ENCODE data around the gene UPF2. TPM values are rescaled to one million over a fixed set of nuclear protein-coding genes. Genes with fewer than 3 reads are reported as not detected.
A peak's percentile ranks its signal among the peaks of the same experiment; 100 is the strongest.

UPF2 gene
- total and polyA plus RNA-seq, 10 of the 15 experiments (the other 5 are each of a cell fraction or from before 2014, with no cell fraction given): 21.0 to 44.4 (median 25.9) TPM

- ChIA-PET POLR2A (no interaction called here), CTCF (interaction anchor here (1.8 kb wide), 1 partner anchor 10 kb away, joined by 3 read pairs; no protein-coding TSS in a partner anchor), RAD21 (ENCODE audit: unreplicated experiment) (no interaction called here), SMC1A (ENCODE audit: uncharacterized antibody, unreplicated experiment) (interaction anchor here (1.3 kb wide), 1 partner anchor 13 kb away, joined by 3 read pairs; no protein-coding TSS in a partner anchor)
- FAIRE-seq (no peak), DNase-seq (ENCODE audit: low read depth, low spot score) (no peak), ATAC-seq (no peak)
- Histone ChIP-seq H3K9ac (ENCODE audit: control insufficient read depth, insufficient read depth, low read length) (no peak overlapping the region), H3K27ac (ENCODE audit: control insufficient read depth, insufficient read depth) (no peak overlapping the region), H3K9me3 (replicated peaks; ENCODE audit: control insufficient read depth, insufficient read depth, low read length) (no peaks in the 10 kb centered on the region), H3K4me1 (ENCODE audit: control insufficient read depth, insufficient read depth, low read length) (peaks cover 11% of the 10 kb centered on the region), H2AFZ (ENCODE audit: control insufficient read depth, low read depth, low read length) (no peak overlapping the region), H3K36me3 (ENCODE audit: control insufficient read depth in 2 of 2, insufficient read depth in 2 of 2, low read length in 1 of 2) (peaks cover 0 to 8% of the 10 kb centered on the region in 2 experiments; a peak in 3 of 4 replicates), H4K20me1 (ENCODE audit: control insufficient read depth, insufficient read depth) (no peaks in the 10 kb centered on the region), H3K27me3 (replicated peaks in 1 of 2; ENCODE audit: control insufficient read depth in 2 of 2, insufficient read depth in 2 of 2, low read length in 1 of 2) (no peaks in the 10 kb centered on the region), H3K4me2 (ENCODE audit: control insufficient read depth, insufficient read depth) (no peak overlapping the region), H3K4me3 (no peak overlapping the region), H3K79me2 (ENCODE audit: control insufficient read depth, insufficient read depth, low read length) (peaks cover 48% of the 10 kb centered on the region)
- in situ Hi-C loops (cut with MboI): no loop called here
- TF ChIP-seq YBX1 (IDR thresholded peaks at IDR 0.05): no peak
- no peak for TF ChIP-seq NR2C2 (IDR thresholded peaks at IDR 0.05; ENCODE audit: borderline replicate concordance, control insufficient read depth, insufficient read length, low read depth)
- TF ChIP-seq ZZZ3 (IDR thresholded peaks at IDR 0.05; ENCODE audit: control insufficient read depth, insufficient read length, low read depth): no peak
- no peak for TF ChIP-seq PAX8 (IDR thresholded peaks at IDR 0.05)
- TF ChIP-seq JUND (IDR thresholded peaks at IDR 0.05; ENCODE audit: low read depth, low read length): no peak
- TF ChIP-seq MEF2B (IDR thresholded peaks at IDR 0.05; ENCODE audit: partially characterized antibody, poor library complexity, severe bottlenecking): no peak
- TF ChIP-seq SUPT20H (IDR thresholded peaks at IDR 0.05; ENCODE audit: borderline replicate concordance, control insufficient read depth, low read depth, low read length): no peak
- no peak for TF ChIP-seq YY1 (IDR thresholded peaks at IDR 0.05; ENCODE audit: low read depth, low read length)
- TF ChIP-seq ATF3 (IDR thresholded peaks at IDR 0.05; ENCODE audit: borderline replicate concordance, extremely low read depth, low read depth, low read length): no peak
- TF ChIP-seq MYB (IDR thresholded peaks at IDR 0.05; ENCODE audit: borderline replicate concordance, low read depth, low read length): no peak
- no peak for TF ChIP-seq ZNF592 (IDR thresholded peaks at IDR 0.05)
- TF ChIP-seq BRCA1 (IDR thresholded peaks at IDR 0.05; ENCODE audit: low read depth, low read length): no peak
- 65% methylated on average over 2 of the region's 2 CpGs for WGBS (ENCODE audit: insufficient coverage, insufficient replicate concordance, low lambda C conversion rate, missing lambda C conversion rate)
- TSS peak; percentile 28 for BruUV-seq (replicated peaks)
- intact Hi-C loops (cut with micrococcal nuclease; ENCODE audit: unreplicated experiment): no loop called here
Observed at GRCh38 chr10:12020574-12020973, 22.0 kb downstream of the UPF2 start.

Measured in GM12878 (cell line).